Activated CD8-positive, alpha-beta memory T cell treated with anti-CD3 and anti-CD28 coated beads, Interleukin-2, amount 50 U/mL, for 1 hour (primary cell): ENCODE measurements around the gene CTSK.
"Not testable (repeated sequence)": the region's sequence is repeated elsewhere in the genome, so short reads cannot be mapped to it uniquely, and the experiment has no call there.

Source experiments
- DNase-seq: peaks from one replicate; pipeline ENCODE4 v3.0.0-alpha.2; 2020; ENCODE audit errors: extremely low read depth

CTSK gene

GRCh38 chr1:150805899-150806298 is 2.2 kb downstream of the CTSK start:
- no peak for DNase-seq

- DNase-seq, result no peak
These were observed 3.4 kb downstream of the CTSK start for GRCh38 chr1:150804671-150805070.

- no peak for DNase-seq
These were observed 9.0 kb downstream of the CTSK start for GRCh38 chr1:150799089-150799488.

- DNase-seq, result no peak
These were observed 9.5 kb downstream of the CTSK start for GRCh38 chr1:150798525-150798924.

- no peak for DNase-seq
These were observed 11.7 kb downstream of the CTSK start for GRCh38 chr1:150796374-150796773.

- not testable (repeated sequence) for DNase-seq
These were observed 14.3 kb downstream of the CTSK start for GRCh38 chr1:150793778-150794177.

GRCh38 chr1:150793221-150793620 is 14.8 kb downstream of the CTSK start:
- no peak for DNase-seq

GRCh38 chr1:150791585-150791984 is 16.5 kb downstream of the CTSK start:
- no peak for DNase-seq

- DNase-seq, result no peak
These were observed 18.7 kb downstream of the CTSK start for GRCh38 chr1:150789396-150789795.

- no peak for DNase-seq
These were observed 19.1 kb downstream of the CTSK start for GRCh38 chr1:150788946-150789345.

- DNase-seq, result no peak
These were observed 20.6 kb downstream of the CTSK start for GRCh38 chr1:150787455-150787854.

GRCh38 chr1:150780510-150780909 is 27.6 kb downstream of the CTSK start:
- no peak for DNase-seq

- no peak for DNase-seq
These were observed 29.7 kb downstream of the CTSK start for GRCh38 chr1:150778409-150778808.

- DNase-seq, result no peak
These were observed 30.5 kb downstream of the CTSK start for GRCh38 chr1:150777544-150777943.

- DNase-seq, result not testable (repeated sequence)
These were observed 32.0 kb downstream of the CTSK start for GRCh38 chr1:150775931-150776505.

GRCh38 chr1:150775276-150775675 is 32.8 kb downstream of the CTSK start:
- DNase-seq, result no peak

GRCh38 chr1:150772326-150772725 is 35.7 kb downstream of the CTSK start:
- no peak for DNase-seq

GRCh38 chr1:150767704-150768103 is 40.4 kb downstream of the CTSK start:
- not testable (repeated sequence) for DNase-seq

- DNase-seq, result not testable (repeated sequence)
These were observed 42.1 kb downstream of the CTSK start for GRCh38 chr1:150765977-150766301.

- no peak for DNase-seq
These were observed 42.6 kb downstream of the CTSK start, which contains the start of gene CTSS for GRCh38 chr1:150765296-150765976. Gene CTSS (minus strand): TSS chr1:150765778. CDS start chr1:150764763, 1,015 bp downstream.

- DNase-seq, result no peak
These were observed 43.4 kb downstream of the CTSK start for GRCh38 chr1:150764617-150765101.

- no peak for DNase-seq
These were observed 45.0 kb downstream of the CTSK start for GRCh38 chr1:150763018-150763417.

GRCh38 chr1:150762552-150762951 is 45.5 kb downstream of the CTSK start:
- no peak for DNase-seq

- DNase-seq, result no peak
These were observed 46.3 kb downstream of the CTSK start for GRCh38 chr1:150761801-150762200.
